Activated T-cell treated with anti-CD3 and anti-CD28 coated beads, Interleukin-2, amount 50 U/mL, for 4 hours (primary cell): ENCODE data around the gene HMCN1. TPM values are rescaled to one million over a fixed set of nuclear protein-coding genes. Genes with fewer than 3 reads are reported as not detected.
"Not testable (repeated sequence)": the region's sequence is repeated elsewhere in the genome, so short reads cannot be mapped to it uniquely, and the experiment has no call there.

ENCODE experiments used
- ATAC-seq, 2 donors: fragments of 200-7000 bp; cut with Tn5 transposase; one replicate each; pipeline ENCODE4 v1.10.0; 2021
- DNase-seq: peaks from one replicate; pipeline ENCODE4 v3.0.0-alpha.2; 2020
- H3K27me3 Mint-ChIP-seq: one replicate; pipeline ENCODE4 v1.8.0; 2021; ENCODE audit warnings: low read depth, mixed read lengths
- H3K36me3 Mint-ChIP-seq: one replicate; pipeline ENCODE4 v1.8.0; 2022; ENCODE audit warnings: mixed read lengths; ENCODE audit not compliant: insufficient read depth
- H3K4me1 Mint-ChIP-seq: one replicate; pipeline ENCODE4 v1.8.0; 2021; ENCODE audit warnings: low read depth, mixed read lengths
- H3K4me3 Mint-ChIP-seq: one replicate; pipeline ENCODE4 v1.8.0; 2021; ENCODE audit warnings: mild to moderate bottlenecking, moderate library complexity, mixed read lengths
- H3K9me3 Mint-ChIP-seq: one replicate; pipeline ENCODE4 v1.8.0; 2021; ENCODE audit warnings: mixed read lengths
- total RNA-seq, 3 donors: library from RNA; stranded (reverse); gene quantifications; one replicate each; pipeline ENCODE4 v1.2.1, GENCODE V29; 2021

The HMCN1 gene
- total RNA-seq, 3 donors from 2014 or later = under 0.01 to 0.03 (median 0.03) TPM

DNA sequence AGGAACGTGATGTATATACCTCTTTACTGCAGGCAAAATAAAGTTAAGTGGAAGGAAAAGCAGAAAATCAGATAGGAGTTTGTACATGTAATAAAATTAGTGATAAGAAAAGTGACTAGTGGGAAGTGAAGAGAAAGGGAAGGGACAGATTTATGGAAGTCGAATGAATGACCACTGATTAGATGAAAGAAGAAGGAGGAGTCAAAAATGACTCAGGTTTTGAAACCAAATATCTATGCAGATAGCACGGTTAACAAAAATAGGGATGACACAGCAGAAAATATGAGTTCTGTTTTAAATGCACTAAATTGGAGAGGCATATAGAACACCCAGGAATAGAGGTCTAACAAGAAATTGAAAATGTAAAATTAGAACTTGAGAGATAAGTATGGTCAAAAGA lies 128.0 kb downstream of the HMCN1 start:
- Mint-ChIP-seq H3K27me3 (no peaks in the 10 kb centered on the region), H3K4me3 (no peak overlapping the region), H3K9me3 (no peaks in the 10 kb centered on the region), H3K4me1 (no peaks in the 10 kb centered on the region), H3K36me3 (no peaks in the 10 kb centered on the region)
- no peak for DNase-seq
- no peak for ATAC-seq

DNA sequence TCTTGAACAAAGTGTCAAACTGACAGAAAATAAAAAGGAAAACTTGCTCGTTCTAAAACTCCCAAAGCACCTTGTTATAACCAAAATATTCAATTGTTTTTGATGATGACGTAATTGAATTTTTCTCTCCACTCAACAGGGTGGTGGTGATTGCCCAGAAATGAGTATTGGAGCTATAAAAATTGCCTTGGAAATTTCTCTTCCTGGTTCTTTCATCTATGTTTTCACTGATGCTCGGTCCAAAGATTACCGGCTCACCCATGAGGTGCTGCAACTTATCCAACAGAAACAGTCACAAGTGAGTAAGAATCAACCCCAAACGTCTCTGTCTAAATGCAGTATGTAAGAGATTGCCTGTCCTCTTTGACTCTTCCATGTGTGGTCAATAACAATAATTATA lies 130.1 kb downstream of the HMCN1 start:
- Mint-ChIP-seq H3K36me3 (no peaks in the 10 kb centered on the region), H3K27me3 (peaks cover 3% of the 10 kb centered on the region), H3K4me1 (no peaks in the 10 kb centered on the region), H3K4me3 (no peak overlapping the region), H3K9me3 (no peaks in the 10 kb centered on the region)
- DNase-seq (no peak), ATAC-seq (no peak)

- ATAC-seq (no peak), DNase-seq (no peak)
- Mint-ChIP-seq H3K27me3 (peaks cover 3% of the 10 kb centered on the region), H3K9me3 (no peaks in the 10 kb centered on the region), H3K4me1 (no peaks in the 10 kb centered on the region), H3K36me3 (no peaks in the 10 kb centered on the region), H3K4me3 (no peak overlapping the region)
These were observed 130.8 kb downstream of the HMCN1 start for GRCh38 chr1:185864889-185865517.

DNA sequence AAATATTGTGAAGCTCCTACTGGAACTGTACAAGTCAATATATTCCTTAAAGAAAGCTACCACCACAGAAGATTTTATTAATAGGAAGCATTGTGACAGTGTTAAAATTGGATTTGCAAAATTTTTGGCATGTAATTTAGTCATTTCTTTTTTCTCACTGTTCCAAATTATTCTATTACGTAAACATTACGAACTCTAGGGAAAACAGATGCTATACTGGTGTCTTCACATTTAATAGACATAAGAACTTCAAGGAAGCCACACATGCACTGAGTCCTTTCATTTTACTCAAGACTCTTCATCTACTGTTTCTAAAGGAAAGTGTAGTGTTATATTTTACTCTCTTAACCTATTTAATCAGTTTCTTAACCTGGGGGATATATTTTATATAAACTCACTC lies 135.4 kb downstream of the HMCN1 start:
- Mint-ChIP-seq H3K4me3 (no peak overlapping the region), H3K9me3 (no peaks in the 10 kb centered on the region), H3K27me3 (peaks cover 4% of the 10 kb centered on the region), H3K4me1 (no peaks in the 10 kb centered on the region), H3K36me3 (no peaks in the 10 kb centered on the region)
- ATAC-seq (no peak), DNase-seq (no peak)

DNA sequence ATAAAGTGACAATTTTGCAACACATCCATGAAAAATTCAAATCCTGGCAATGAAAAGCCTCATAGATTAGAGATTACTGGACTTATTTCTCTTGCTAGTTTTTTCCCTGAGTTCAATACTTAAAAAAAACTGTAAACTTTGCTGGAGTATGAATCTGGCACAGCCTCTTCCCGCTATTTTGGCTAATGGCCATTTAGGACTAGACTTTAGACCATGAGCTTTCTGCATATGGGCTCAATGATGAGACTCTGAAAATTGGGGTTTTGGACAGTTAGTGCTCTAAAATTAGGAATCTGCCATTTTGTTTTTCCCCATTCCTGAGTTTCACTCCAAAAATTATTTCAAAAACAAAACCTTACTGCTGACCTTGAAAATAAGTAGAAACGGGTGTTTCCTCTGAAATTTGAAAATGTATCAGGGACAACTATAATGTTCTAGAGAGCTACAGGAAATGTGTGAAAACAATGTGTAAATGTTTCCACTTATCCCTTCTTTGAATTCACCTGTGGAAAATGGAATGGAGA lies 137.5 kb downstream of the HMCN1 start:
- Mint-ChIP-seq H3K4me3 (no peak overlapping the region), H3K36me3 (no peaks in the 10 kb centered on the region), H3K4me1 (no peaks in the 10 kb centered on the region), H3K27me3 (peaks cover 4% of the 10 kb centered on the region), H3K9me3 (no peaks in the 10 kb centered on the region)
- DNase-seq = no peak
- ATAC-seq = no peak

DNA sequence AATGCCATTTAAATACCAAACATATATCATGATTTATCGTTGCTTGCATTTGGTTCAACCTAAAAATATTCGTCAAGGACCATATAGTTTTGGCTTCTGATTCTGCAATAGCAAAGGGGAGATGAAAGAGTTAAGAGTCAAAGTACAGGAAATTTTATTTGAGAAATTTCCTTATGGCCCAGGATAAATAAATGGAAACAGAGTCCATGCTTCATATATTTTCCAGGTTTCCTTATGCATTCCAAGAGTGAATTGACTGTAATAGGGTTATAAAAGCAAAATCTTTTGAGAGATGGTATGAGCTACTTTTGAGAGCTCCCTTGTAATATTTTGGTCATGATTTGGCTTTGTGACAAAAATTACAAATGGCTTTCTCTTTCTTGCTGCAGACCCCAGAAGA lies 140.1 kb downstream of the HMCN1 start:
- peaks cover 3% of the 10 kb centered on the region for H3K27me3 Mint-ChIP-seq
- ATAC-seq = no peak

DNA sequence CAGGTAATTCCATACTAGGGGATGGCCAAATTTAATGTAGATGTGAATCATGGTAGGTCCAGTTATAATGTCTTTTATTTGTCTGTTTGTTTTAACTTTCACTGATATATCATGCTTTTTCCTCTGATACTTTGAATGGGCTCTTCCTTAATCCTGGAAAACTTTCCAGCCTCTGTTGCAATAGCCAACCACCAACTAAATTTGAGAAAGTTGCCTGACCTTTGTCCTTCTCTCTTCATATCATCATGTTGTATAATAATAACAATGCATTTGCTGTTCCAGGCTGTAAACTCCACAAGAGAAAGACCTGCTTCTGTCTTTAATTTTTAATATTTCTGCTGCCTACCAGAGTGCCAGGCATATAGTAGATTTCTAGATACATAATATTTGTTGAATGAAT lies 146.1 kb downstream of the HMCN1 start:
- Mint-ChIP-seq H3K4me3 (no peak overlapping the region), H3K9me3 (no peaks in the 10 kb centered on the region), H3K4me1 (no peaks in the 10 kb centered on the region), H3K36me3 (no peaks in the 10 kb centered on the region), H3K27me3 (peaks cover 4% of the 10 kb centered on the region)
- no peak for DNase-seq
- ATAC-seq = no peak

More for the DNA sequence above, 140.1 kb downstream of the HMCN1 start:
- no peak for DNase-seq
- no peaks in the 10 kb centered on the region for H3K4me1 Mint-ChIP-seq
- H3K4me3 Mint-ChIP-seq = no peak overlapping the region
- no peaks in the 10 kb centered on the region for H3K36me3 Mint-ChIP-seq
- H3K9me3 Mint-ChIP-seq = no peaks in the 10 kb centered on the region

DNA sequence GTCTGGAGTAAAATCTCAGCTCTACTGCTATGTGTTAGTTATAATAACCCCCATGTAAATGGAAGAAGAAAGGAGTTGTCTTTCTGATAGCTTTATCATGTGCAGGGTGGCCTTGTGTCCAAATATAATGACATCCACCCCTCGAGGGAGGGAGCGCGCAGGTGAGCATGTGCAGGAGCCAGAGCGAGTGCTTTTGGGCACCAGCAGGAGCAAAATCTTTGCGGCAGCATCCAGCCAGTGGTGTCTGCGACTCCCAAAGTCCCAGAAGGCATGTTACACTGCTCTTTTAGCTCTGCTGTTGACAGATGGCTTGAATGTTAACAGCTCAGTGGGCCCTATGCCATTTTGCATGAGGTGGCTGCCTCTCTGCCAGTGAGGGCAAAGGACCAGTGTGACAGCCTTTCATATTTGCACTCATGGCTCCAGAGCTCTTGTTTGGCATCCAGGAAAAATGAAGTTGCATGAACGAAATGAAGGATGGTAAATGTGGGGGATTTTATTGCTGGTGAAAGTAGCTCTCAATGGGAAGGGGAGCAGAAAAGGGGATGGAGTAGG lies 146.7 kb downstream of the HMCN1 start:
- Mint-ChIP-seq H3K4me1 (no peaks in the 10 kb centered on the region), H3K9me3 (no peaks in the 10 kb centered on the region), H3K27me3 (peaks cover 4% of the 10 kb centered on the region), H3K36me3 (no peaks in the 10 kb centered on the region), H3K4me3 (no peak overlapping the region)
- ATAC-seq (no peak), DNase-seq (no peak)

- Mint-ChIP-seq H3K27me3 (no peaks in the 10 kb centered on the region), H3K36me3 (no peaks in the 10 kb centered on the region), H3K4me3 (no peak overlapping the region), H3K9me3 (no peaks in the 10 kb centered on the region), H3K4me1 (no peaks in the 10 kb centered on the region)
- DNase-seq (no peak), ATAC-seq (no peak)
These were observed 151.9 kb downstream of the HMCN1 start for GRCh38 chr1:185886046-185886445.

DNA sequence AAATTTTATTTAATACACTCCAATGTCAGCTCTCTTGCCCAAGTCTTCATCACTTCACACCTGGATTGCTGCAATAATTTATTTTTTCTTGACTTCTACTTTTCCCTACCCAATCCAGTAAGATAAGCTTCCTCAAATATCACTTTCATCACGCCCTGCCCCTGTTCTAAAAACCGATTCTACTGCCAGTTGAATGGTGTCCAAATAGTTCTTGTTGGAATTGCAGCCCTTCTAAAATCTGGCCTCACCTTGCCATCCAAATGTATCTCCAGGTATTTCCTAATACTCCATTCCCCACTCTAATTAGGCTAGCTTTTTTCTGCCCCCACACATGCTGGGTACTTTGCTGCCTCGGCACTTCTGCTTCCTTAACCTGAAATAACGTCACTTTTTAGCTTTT lies 152.5 kb downstream of the HMCN1 start:
- DNase-seq (no peak), ATAC-seq (no peak)
- no peak overlapping the region for H3K4me3 Mint-ChIP-seq
- no peaks in the 10 kb centered on the region for H3K4me1 Mint-ChIP-seq
- H3K27me3 Mint-ChIP-seq = no peaks in the 10 kb centered on the region
- H3K36me3 Mint-ChIP-seq = no peaks in the 10 kb centered on the region
- no peaks in the 10 kb centered on the region for H3K9me3 Mint-ChIP-seq

DNA sequence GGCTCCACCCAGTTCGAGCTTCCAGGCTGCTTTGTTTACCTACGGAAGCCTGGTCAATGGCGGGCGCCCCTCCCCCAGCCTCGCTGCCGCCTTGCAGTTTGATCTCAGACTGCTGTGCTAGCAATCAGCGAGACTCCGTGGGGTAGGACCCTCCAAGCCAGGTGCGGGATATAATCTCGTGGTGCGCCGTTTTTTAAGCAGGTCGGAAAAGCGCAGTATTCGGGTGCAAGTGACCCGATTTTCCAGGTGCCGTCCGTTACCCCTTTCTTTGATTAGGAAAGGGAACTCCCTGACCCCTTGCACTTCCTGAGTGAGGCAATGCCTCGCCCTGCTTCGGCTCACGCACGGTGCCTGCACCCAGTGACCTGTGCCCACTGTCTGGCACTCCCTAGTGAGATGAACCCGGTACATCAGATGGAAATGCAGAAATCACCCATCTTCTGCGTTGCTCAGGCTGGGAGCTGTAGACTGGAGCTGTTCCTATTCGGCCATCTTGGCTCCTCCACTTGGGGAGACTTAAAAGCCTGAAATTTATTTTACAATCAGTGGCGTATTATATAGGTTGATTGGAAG lies 158.7 kb downstream of the HMCN1 start:
- H3K36me3 Mint-ChIP-seq, H3K4me1 Mint-ChIP-seq, H3K9me3 Mint-ChIP-seq, H3K4me3 Mint-ChIP-seq, H3K27me3 Mint-ChIP-seq, ATAC-seq, DNase-seq: not testable (repeated sequence)

DNA sequence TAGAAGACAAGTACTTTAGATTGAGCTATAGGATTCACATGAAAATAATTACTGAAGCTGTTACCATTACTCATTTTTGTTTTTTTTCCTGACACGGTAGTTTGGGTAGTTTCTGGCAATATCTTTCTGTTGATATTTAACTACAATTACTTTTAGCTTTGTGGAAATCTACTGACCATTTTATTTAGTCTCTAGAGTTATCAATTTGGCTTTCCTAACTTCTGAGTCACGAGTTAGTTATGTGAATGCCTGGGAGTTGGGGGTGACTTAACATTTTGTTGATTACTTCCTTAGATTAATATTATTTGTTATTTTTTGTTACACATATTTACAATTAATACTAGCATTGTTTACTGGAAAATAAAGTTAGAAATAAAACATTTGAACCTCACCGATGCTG lies 160.6 kb downstream of the HMCN1 start:
- ATAC-seq = no peak
- Mint-ChIP-seq H3K9me3 (no peaks in the 10 kb centered on the region), H3K36me3 (no peaks in the 10 kb centered on the region), H3K4me1 (no peaks in the 10 kb centered on the region), H3K27me3 (peaks cover 3% of the 10 kb centered on the region), H3K4me3 (no peak overlapping the region)
- no peak for DNase-seq

- no peaks in the 10 kb centered on the region for H3K4me1 Mint-ChIP-seq
- ATAC-seq (no peak), DNase-seq (no peak)
- H3K4me3 Mint-ChIP-seq = no peak overlapping the region
- H3K36me3 Mint-ChIP-seq = no peaks in the 10 kb centered on the region
- H3K27me3 Mint-ChIP-seq = peaks cover 6% of the 10 kb centered on the region
- no peaks in the 10 kb centered on the region for H3K9me3 Mint-ChIP-seq
These were observed 161.2 kb downstream of the HMCN1 start for GRCh38 chr1:185895208-185895900.

GRCh38 chr1:185896863-185897262 lies 162.7 kb downstream of the HMCN1 start:
- H3K4me3 Mint-ChIP-seq = no peak overlapping the region
- H3K27me3 Mint-ChIP-seq = peaks cover 6% of the 10 kb centered on the region
- ATAC-seq = no peak
- no peak for DNase-seq
- H3K36me3 Mint-ChIP-seq = no peaks in the 10 kb centered on the region
- no peaks in the 10 kb centered on the region for H3K9me3 Mint-ChIP-seq
- H3K4me1 Mint-ChIP-seq = no peaks in the 10 kb centered on the region

DNA sequence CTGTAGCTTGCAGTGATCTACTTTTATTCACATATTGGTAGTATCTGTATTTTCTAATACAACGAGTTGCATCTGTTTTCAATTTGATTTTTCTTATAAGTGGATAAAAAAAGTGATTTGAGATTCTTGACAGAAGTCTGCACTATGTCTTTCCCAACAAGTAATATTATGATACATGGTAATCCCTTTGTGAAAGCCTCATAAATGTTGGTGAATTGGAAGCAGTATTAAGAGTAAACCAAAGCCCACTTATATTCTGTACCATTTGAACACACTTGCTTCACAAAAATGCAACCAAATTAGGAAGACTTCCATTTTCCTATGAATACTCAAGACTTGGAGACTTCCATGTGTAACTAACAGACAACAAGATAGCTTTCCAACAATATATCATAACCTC lies 172.0 kb downstream of the HMCN1 start:
- ATAC-seq (no peak), DNase-seq (no peak)
- no peaks in the 10 kb centered on the region for H3K36me3 Mint-ChIP-seq
- no peaks in the 10 kb centered on the region for H3K4me1 Mint-ChIP-seq
- H3K27me3 Mint-ChIP-seq = no peaks in the 10 kb centered on the region
- H3K9me3 Mint-ChIP-seq = no peaks in the 10 kb centered on the region
- no peak overlapping the region for H3K4me3 Mint-ChIP-seq
